SK-N-SH (cell line): ENCODE results near the gene MARCHF7.

ENCODE experiments used
- RFX5 ChIP-seq: IDR thresholded peaks from 2 replicates; pipeline ENCODE4 v1.6.1; 2012; ENCODE audit warnings: mild to moderate bottlenecking, improper control_type of control experiment, low read length
- TAF1 ChIP-seq: IDR thresholded peaks from 2 replicates; pipeline ENCODE4 v1.6.1; 2012; ENCODE audit warnings: low read depth, mild to moderate bottlenecking, low read length, moderate library complexity, borderline replicate concordance
- TF ChIP-seq, protein P1 (sequence below): IDR thresholded peaks from 2 replicates; pipeline ENCODE4 v1.4.0; 2012; ENCODE audit warnings: low read depth, borderline replicate concordance
- TF ChIP-seq, protein P2 (sequence below): IDR thresholded peaks from 2 replicates; pipeline ENCODE4 v1.6.1; 2012; ENCODE audit warnings: mild to moderate bottlenecking, low read depth, low read length, moderate library complexity

DNA sequence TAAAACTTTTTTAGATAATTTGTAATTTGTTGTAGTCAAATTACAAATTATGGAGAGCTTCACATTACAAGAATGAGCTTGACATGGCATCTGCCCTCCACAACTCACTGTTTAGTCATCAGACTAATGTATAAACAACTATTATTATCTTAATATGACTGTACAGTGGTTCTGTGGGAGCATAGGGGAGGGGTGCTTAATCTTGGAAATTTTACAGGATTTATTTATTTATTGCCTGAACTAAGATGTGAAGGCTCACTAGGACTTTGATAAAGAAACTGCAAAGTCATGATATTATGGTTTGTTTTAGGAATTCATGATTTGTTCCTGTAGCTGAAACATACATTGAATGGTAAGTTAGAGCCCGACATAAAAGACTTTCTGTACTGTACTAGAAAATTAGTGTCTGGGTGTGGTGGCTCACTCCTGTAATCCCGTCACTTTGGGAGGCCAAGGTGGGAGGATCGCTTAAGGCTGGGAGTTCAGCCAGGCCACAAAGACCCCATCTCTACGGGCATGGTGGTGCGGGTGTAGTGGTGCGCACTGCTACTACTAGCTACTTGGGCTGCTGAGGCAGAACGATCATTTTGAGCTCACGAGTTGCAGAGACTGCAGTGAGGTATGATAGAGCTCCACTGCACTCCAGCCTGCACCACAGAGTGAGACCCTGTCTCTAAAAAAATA, 2.1 kb downstream of the MARCHF7 start:
- TF ChIP-seq RFX5 (no peak), TAF1 (no peak)
- TF ChIP-seq, protein P1, sequence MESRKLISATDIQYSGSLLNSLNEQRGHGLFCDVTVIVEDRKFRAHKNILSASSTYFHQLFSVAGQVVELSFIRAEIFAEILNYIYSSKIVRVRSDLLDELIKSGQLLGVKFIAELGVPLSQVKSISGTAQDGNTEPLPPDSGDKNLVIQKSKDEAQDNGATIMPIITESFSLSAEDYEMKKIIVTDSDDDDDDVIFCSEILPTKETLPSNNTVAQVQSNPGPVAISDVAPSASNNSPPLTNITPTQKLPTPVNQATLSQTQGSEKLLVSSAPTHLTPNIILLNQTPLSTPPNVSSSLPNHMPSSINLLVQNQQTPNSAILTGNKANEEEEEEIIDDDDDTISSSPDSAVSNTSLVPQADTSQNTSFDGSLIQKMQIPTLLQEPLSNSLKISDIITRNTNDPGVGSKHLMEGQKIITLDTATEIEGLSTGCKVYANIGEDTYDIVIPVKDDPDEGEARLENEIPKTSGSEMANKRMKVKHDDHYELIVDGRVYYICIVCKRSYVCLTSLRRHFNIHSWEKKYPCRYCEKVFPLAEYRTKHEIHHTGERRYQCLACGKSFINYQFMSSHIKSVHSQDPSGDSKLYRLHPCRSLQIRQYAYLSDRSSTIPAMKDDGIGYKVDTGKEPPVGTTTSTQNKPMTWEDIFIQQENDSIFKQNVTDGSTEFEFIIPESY, result no peak
- TF ChIP-seq, protein P2, sequence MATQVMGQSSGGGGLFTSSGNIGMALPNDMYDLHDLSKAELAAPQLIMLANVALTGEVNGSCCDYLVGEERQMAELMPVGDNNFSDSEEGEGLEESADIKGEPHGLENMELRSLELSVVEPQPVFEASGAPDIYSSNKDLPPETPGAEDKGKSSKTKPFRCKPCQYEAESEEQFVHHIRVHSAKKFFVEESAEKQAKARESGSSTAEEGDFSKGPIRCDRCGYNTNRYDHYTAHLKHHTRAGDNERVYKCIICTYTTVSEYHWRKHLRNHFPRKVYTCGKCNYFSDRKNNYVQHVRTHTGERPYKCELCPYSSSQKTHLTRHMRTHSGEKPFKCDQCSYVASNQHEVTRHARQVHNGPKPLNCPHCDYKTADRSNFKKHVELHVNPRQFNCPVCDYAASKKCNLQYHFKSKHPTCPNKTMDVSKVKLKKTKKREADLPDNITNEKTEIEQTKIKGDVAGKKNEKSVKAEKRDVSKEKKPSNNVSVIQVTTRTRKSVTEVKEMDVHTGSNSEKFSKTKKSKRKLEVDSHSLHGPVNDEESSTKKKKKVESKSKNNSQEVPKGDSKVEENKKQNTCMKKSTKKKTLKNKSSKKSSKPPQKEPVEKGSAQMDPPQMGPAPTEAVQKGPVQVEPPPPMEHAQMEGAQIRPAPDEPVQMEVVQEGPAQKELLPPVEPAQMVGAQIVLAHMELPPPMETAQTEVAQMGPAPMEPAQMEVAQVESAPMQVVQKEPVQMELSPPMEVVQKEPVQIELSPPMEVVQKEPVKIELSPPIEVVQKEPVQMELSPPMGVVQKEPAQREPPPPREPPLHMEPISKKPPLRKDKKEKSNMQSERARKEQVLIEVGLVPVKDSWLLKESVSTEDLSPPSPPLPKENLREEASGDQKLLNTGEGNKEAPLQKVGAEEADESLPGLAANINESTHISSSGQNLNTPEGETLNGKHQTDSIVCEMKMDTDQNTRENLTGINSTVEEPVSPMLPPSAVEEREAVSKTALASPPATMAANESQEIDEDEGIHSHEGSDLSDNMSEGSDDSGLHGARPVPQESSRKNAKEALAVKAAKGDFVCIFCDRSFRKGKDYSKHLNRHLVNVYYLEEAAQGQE, result no peak
